Measurements from ENCODE around the gene ERC1. TPM values are rescaled to one million over a fixed set of nuclear protein-coding genes. Genes with fewer than 3 reads are reported as not detected.

ERC1 gene
- total and polyA plus RNA-seq, 9 of the 15 experiments (the other 6 are each of a cell fraction or from before 2014, with no cell fraction given) = 0.74 to 11.8 (median 4.8) TPM

- Histone ChIP-seq H3K9me1 (ENCODE audit: control insufficient read depth, insufficient read depth, low read length) (no peaks in the 10 kb centered on the region), H3K27ac (ENCODE audit: extremely low read depth, low read depth, low read length) (no peak overlapping the region), H3K4me2 (ENCODE audit: insufficient read depth, low read length) (no peak overlapping the region), H3K79me2 (ENCODE audit: control insufficient read depth, insufficient read depth, low read length) (no peaks in the 10 kb centered on the region), H4K20me1 (replicated peaks; ENCODE audit: control insufficient read depth, insufficient read depth, low read length) (no peaks in the 10 kb centered on the region), H3K9ac (ENCODE audit: insufficient read depth in 1 of 2, low read depth in 2 of 2, low read length in 2 of 2) (no peak overlapping the region), H3K27me3 (ENCODE audit: control insufficient read depth in 2 of 2, insufficient read depth in 2 of 2, low read length in 2 of 2) (no peaks in the 10 kb centered on the region), H2AFZ (ENCODE audit: low read depth, low read length) (no peak overlapping the region), H3K4me1 (replicated peaks in 1 of 2; ENCODE audit: control insufficient read depth in 2 of 2, insufficient read depth in 2 of 2, low read length in 2 of 2) (no peaks in the 10 kb centered on the region; a peak in 1 of 5 replicates), H3K9me3 (replicated peaks; ENCODE audit: control insufficient read depth, insufficient read depth, low read depth, low read length) (no peaks in the 10 kb centered on the region), H3K36me3 (ENCODE audit: control insufficient read depth, insufficient read depth, low read length) (no peaks in the 10 kb centered on the region), H3K4me3 (no peak overlapping the region)
- intact Hi-C loops (cut with micrococcal nuclease) (no loop called here), in situ Hi-C loops (cut with MboI) (no loop called here)
- no TSS peak for BruUV-seq (replicated peaks)
- DNase-seq (ENCODE audit: extremely low read depth in 1 of 4, low spot score in 3 of 4) = no peak
- ChIA-PET CTCF (ENCODE audit: low intra/inter-chr PET ratio) (no interaction called here), POLR2A (interaction anchor here (0.6 to 1.1 kb wide), 5 partner anchors 9 to 528 kb away, joined by 3 to 4 read pairs (median 3); partner anchors contain the start of gene ERC1)
- FAIRE-seq = no peak
- ATAC-seq = no peak
- 89% methylated on average over 4 of the region's 8 CpGs for WGBS (ENCODE audit: insufficient coverage, low coverage, missing lambda C conversion rate)
- TF ChIP-seq TOE1 (IDR thresholded peaks at IDR 0.05; ENCODE audit: borderline replicate concordance) = no peak
- no peak for TF ChIP-seq TOE1 (CRISPR knock-in tag; IDR thresholded peaks at IDR 0.05; ENCODE audit: borderline replicate concordance, low read depth)
- TF ChIP-seq YY1 (IDR thresholded peaks at IDR 0.05; ENCODE audit: borderline replicate concordance in 1 of 3, control insufficient read depth in 1 of 3, extremely low read depth in 1 of 3, insufficient read depth in 3 of 3, insufficient read length in 1 of 3, insufficient replicate concordance in 2 of 3, low read depth in 1 of 3, low read length in 2 of 3) = no peak
- no peak for TF ChIP-seq ETV6 (IDR thresholded peaks at IDR 0.05; ENCODE audit: borderline replicate concordance in 1 of 2, low read depth in 2 of 2, low read length in 1 of 2)
- no peak for TF ChIP-seq ETV6 (CRISPR knock-in tag; IDR thresholded peaks at IDR 0.05; ENCODE audit: borderline replicate concordance)
- no peak for TF ChIP-seq FOXP1 (CRISPR knock-in tag; IDR thresholded peaks at IDR 0.05)
- TF ChIP-seq TEAD2 (tag; IDR thresholded peaks at IDR 0.05) = no peak
- TF ChIP-seq KAT2B (IDR thresholded peaks at IDR 0.05; ENCODE audit: low read depth, low read length) = no peak
- TF ChIP-seq ZNF121 (CRISPR knock-in tag; conservative IDR thresholded peaks at IDR 0.05) = no peak
- TF ChIP-seq RERE (CRISPR knock-in tag; IDR thresholded peaks at IDR 0.05; ENCODE audit: borderline replicate concordance) = no peak
These were observed 113.2 kb downstream of the ERC1 start for GRCh38 chr12:1104088-1104800.

All from K562 (cell line).